SJCRH30 (cell line): ENCODE data around the gene NOP53. TPM values are rescaled to one million over a fixed set of nuclear protein-coding genes. Genes with fewer than 3 reads are reported as not detected.
"Not testable (repeated sequence)": the region's sequence is repeated elsewhere in the genome, so short reads cannot be mapped to it uniquely, and the experiment has no call there.

Experiments
- DNase-seq, 2 experiments: peaks; one replicate each; pipeline ENCODE4 v3.0.0-alpha.2; 2015 to 2020
- H3K27ac ChIP-seq: fragments of 250-450 bp; sonication (Bioruptor Pico); 2 replicates; pipeline ENCODE4 v1.5.1; 2020; ENCODE audit warnings: mild to moderate bottlenecking, moderate library complexity
- H3K27me3 ChIP-seq: fragments of 250-450 bp; sonication (Bioruptor Pico); 2 replicates; pipeline ENCODE4 v1.5.1; 2020; ENCODE audit warnings: mild to moderate bottlenecking, moderate library complexity
- H3K36me3 ChIP-seq: fragments of 250-450 bp; sonication (Bioruptor Pico); 2 replicates; pipeline ENCODE4 v1.5.1; 2020; ENCODE audit warnings: mild to moderate bottlenecking, moderate library complexity
- H3K4me1 ChIP-seq: fragments of 250-450 bp; sonication (Bioruptor Pico); 2 replicates; pipeline ENCODE4 v1.5.1; 2020; ENCODE audit warnings: mild to moderate bottlenecking, moderate library complexity
- H3K4me3 ChIP-seq: fragments of 250-450 bp; sonication (Bioruptor Pico); 2 replicates; pipeline ENCODE4 v1.5.1; 2020; ENCODE audit warnings: mild to moderate bottlenecking, moderate library complexity
- H3K9me3 ChIP-seq: fragments of 250-450 bp; sonication (Bioruptor Pico); replicated peaks from 2 replicates; pipeline ENCODE4 v1.5.1; 2020; ENCODE audit warnings: mild to moderate bottlenecking, moderate library complexity
- total RNA-seq: library from RNA; depleted of rRNA; stranded (reverse); fragments of >200 nt; shearing (Covaris generic); gene quantifications from 2 replicates; pipeline ENCODE4 v1.2.3, GENCODE V29; 2014

Gene NOP53
- total RNA-seq, 1 experiment from 2014 or later = 194 TPM

GRCh38 chr19:47729799-47730520 lies 15.4 kb upstream of the NOP53 start:
- DNase-seq = peak; percentile 35 to 38
- Histone ChIP-seq H3K36me3 (no peaks in the 10 kb centered on the region; the same call in 1 of the 2 replicates), H3K27ac (no peak overlapping the region)

GRCh38 chr19:47730521-47730889 lies 14.8 kb upstream of the NOP53 start:
- no peaks in the 10 kb centered on the region for H3K9me3 ChIP-seq
- no peaks in the 10 kb centered on the region for H3K27me3 ChIP-seq
- DNase-seq = no peak
- no peaks in the 10 kb centered on the region; the same call in 1 of the 2 replicates for H3K36me3 ChIP-seq
- no peak overlapping the region for H3K27ac ChIP-seq
- no peaks in the 10 kb centered on the region for H3K4me1 ChIP-seq
- no peak overlapping the region for H3K4me3 ChIP-seq

More at GRCh38 chr19:47729799-47730520, 15.4 kb upstream of the NOP53 start:
- H3K27me3 ChIP-seq = no peaks in the 10 kb centered on the region
- H3K4me3 ChIP-seq = no peak overlapping the region
- no peaks in the 10 kb centered on the region for H3K9me3 ChIP-seq
- H3K4me1 ChIP-seq = no peaks in the 10 kb centered on the region

- no peaks in the 10 kb centered on the region; the same call in 1 of the 2 replicates for H3K36me3 ChIP-seq
- no peaks in the 10 kb centered on the region for H3K4me1 ChIP-seq
- H3K4me3 ChIP-seq = no peak overlapping the region
- H3K27me3 ChIP-seq = no peaks in the 10 kb centered on the region
- no peaks in the 10 kb centered on the region for H3K9me3 ChIP-seq
- no peak overlapping the region for H3K27ac ChIP-seq
- DNase-seq = no peak
These were observed 14.4 kb upstream of the NOP53 start for GRCh38 chr19:47730910-47731309.

GRCh38 chr19:47735131-47735530 lies 10.2 kb upstream of the NOP53 start:
- Histone ChIP-seq H3K27ac (no peak overlapping the region), H3K27me3 (no peaks in the 10 kb centered on the region), H3K4me3 (no peak overlapping the region), H3K4me1 (no peaks in the 10 kb centered on the region), H3K36me3 (no peaks in the 10 kb centered on the region), H3K9me3 (no peaks in the 10 kb centered on the region)
- no peak for DNase-seq

GRCh38 chr19:47740866-47741519 lies 4.4 kb upstream of the NOP53 start:
- Histone ChIP-seq H3K9me3 (no peaks in the 10 kb centered on the region), H3K27ac (no peak overlapping the region), H3K36me3 (no peaks in the 10 kb centered on the region), H3K4me1 (peaks cover 5% of the 10 kb centered on the region; the same call in 1 of the 2 replicates), H3K4me3 (no peak overlapping the region), H3K27me3 (no peaks in the 10 kb centered on the region)
- no peak for DNase-seq

- Histone ChIP-seq H3K27ac (no peak overlapping the region), H3K4me3 (no peak overlapping the region), H3K4me1 (peaks cover 5% of the 10 kb centered on the region; the same call in 1 of the 2 replicates), H3K9me3 (no peaks in the 10 kb centered on the region), H3K27me3 (no peaks in the 10 kb centered on the region), H3K36me3 (peaks cover under 1% of the 10 kb centered on the region; the same call in 1 of the 2 replicates)
- DNase-seq = no peak
These were observed 3.7 kb upstream of the NOP53 start for GRCh38 chr19:47741544-47742140.

GRCh38 chr19:47742634-47743033 lies 2.7 kb upstream of the NOP53 start:
- peak; percentile 35 to 50 for DNase-seq
- Histone ChIP-seq H3K27ac (peak overlapping the region; percentile 89), H3K9me3 (no peaks in the 10 kb centered on the region), H3K36me3 (peaks cover 9% of the 10 kb centered on the region), H3K4me3 (peak overlapping the region; percentile 58), H3K27me3 (no peaks in the 10 kb centered on the region), H3K4me1 (peaks cover 5% of the 10 kb centered on the region; the same call in 1 of the 2 replicates)

- Histone ChIP-seq H3K36me3 (peaks cover 34% of the 10 kb centered on the region), H3K4me3 (peak overlapping the region; percentile 100)
- not testable (repeated sequence) for H3K4me1 ChIP-seq, H3K27me3 ChIP-seq, H3K27ac ChIP-seq, DNase-seq, H3K9me3 ChIP-seq
These were observed 783 bp downstream of the NOP53 start for GRCh38 chr19:47746129-47746528.

GRCh38 chr19:47749326-47749725 lies 4.0 kb downstream of the NOP53 start:
- H3K27ac ChIP-seq = no peak overlapping the region
- no peak overlapping the region for H3K4me3 ChIP-seq
- H3K27me3 ChIP-seq = no peaks in the 10 kb centered on the region
- H3K36me3 ChIP-seq = peaks cover 56% of the 10 kb centered on the region
- no peaks in the 10 kb centered on the region for H3K9me3 ChIP-seq
- no peak for DNase-seq
- H3K4me1 ChIP-seq = no peaks in the 10 kb centered on the region; the same call in 1 of the 2 replicates

- no peaks in the 10 kb centered on the region for H3K27me3 ChIP-seq
- no peak overlapping the region for H3K27ac ChIP-seq
- H3K9me3 ChIP-seq = no peaks in the 10 kb centered on the region
- H3K36me3 ChIP-seq = peaks cover 62% of the 10 kb centered on the region
- H3K4me3 ChIP-seq = no peak overlapping the region
- H3K4me1 ChIP-seq = no peaks in the 10 kb centered on the region
- DNase-seq = no peak
These were observed 5.4 kb downstream of the NOP53 start for GRCh38 chr19:47750752-47751151.

GRCh38 chr19:47752440-47753211 lies 7.3 kb downstream of the NOP53 start:
- Histone ChIP-seq H3K27me3 (no peaks in the 10 kb centered on the region), H3K4me1 (no peaks in the 10 kb centered on the region), H3K4me3 (no peak overlapping the region), H3K27ac (no peak overlapping the region), H3K36me3 (peaks cover 71% of the 10 kb centered on the region), H3K9me3 (no peaks in the 10 kb centered on the region)
- no peak for DNase-seq

GRCh38 chr19:47754206-47755064 lies 9.1 kb downstream of the NOP53 start:
- peaks cover 66% of the 10 kb centered on the region for H3K36me3 ChIP-seq
- no peaks in the 10 kb centered on the region for H3K4me1 ChIP-seq
- H3K9me3 ChIP-seq = no peaks in the 10 kb centered on the region
- H3K27me3 ChIP-seq = no peaks in the 10 kb centered on the region
- H3K27ac ChIP-seq = no peak overlapping the region
- no peak overlapping the region for H3K4me3 ChIP-seq
- DNase-seq = no peak

- no peak overlapping the region for H3K4me3 ChIP-seq
- DNase-seq = no peak
- H3K27me3 ChIP-seq = no peaks in the 10 kb centered on the region
- no peaks in the 10 kb centered on the region for H3K4me1 ChIP-seq
- H3K27ac ChIP-seq = no peak overlapping the region
- no peaks in the 10 kb centered on the region for H3K9me3 ChIP-seq
- H3K36me3 ChIP-seq = peaks cover 59% of the 10 kb centered on the region
These were observed 9.9 kb downstream of the NOP53 start for GRCh38 chr19:47755065-47755761.
